ENCODE measurements around the gene TTC23L. TPM values are rescaled to one million over a fixed set of nuclear protein-coding genes. Genes with fewer than 3 reads are reported as not detected.
"Not testable (repeated sequence)": the region's sequence is repeated elsewhere in the genome, so short reads cannot be mapped to it uniquely, and the experiment has no call there.

Gene TTC23L, protein sequence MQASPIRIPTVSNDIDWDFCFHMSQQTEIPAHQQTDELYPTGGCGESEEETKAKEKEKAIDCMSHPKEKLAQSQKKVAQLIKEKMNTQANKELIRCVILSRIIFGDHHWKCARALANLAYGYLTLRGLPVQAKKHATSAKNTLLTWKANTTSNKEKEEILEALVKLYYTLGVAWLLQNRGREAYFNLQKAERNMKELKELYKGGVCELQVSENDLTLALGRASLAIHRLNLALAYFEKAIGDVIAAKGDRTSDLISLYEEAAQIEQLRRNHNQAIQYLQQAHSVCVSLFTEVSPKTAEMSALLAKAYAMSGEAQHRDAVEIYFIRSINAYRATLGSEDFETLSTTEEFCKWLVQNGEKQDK
- not detected in 2 replicates for total RNA-seq (2014; rRNA removed)
- polyA plus RNA-seq (2012), result 0.18 TPM

DNA sequence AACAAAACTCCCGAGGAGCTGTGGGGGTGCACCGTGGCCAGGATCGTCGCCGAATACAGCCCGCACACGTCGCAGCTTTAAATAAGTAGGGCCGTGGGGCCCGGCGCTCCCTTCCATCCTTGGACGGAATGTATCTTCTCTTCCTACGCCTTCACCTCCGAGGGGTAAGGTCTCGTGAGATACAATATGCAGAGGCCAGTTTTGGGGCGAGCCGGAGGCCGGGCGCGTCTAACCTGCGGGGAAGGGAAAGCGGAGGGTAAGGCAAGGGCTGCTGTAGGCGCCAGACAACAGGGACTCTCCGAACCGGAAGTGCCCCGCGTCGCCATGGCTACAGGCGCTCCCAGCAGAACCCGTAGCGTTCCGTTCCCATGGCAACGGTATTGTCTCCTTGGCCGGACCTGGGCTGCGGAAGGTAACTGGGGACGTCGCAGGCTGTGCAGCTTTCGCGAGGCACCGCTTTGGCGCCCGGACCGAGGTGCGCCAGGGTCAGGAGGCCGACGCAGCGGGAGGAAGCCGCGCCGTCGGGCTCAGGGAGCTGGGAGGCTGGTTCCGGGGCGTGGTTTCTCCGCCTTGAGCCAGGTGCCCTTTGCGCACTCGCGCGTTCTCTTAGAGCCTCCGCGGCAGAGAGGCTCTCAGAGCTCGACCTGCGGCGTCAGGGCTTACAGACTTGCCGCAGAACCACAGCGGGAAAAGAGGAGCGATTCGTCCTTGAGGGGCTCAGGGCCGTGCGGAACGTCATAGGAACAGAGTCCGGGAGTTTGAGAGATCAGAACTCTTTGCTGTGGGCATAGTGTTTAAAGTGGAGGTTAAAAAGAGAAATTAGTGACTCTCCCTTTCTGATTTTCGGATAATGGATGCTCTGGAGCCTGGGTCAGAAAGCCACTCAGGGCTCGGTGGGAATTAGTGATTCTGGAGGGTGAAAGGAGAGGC is at the start of gene TTC23L:
TSS of gene TTC23L (plus strand) at position 380 of the 930 bp plus-strand sequence. CDS start 1,508 bp downstream, outside the sequence.
- peak; percentile 77 for DNase-seq (ENCODE audit: low read depth)

DNA sequence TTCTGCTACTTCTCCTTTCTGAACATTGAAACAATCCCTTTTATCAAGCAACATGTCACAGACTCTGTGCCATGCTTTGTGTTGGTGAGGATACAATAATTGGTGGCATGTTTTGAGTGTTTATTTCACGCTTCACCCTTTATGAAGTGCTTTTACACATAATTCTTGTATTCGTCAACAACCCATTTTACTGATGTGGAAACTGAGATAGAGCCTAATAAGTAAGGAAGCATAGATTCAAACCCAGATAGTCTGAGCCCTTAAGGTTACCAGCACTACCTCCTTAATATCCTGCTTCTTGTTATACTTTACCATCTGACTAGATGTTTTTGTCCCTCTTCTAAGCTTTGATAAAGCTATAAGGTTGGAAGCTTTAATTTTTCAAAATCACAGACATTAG is 49.3 kb upstream of the TTC23L start:
- no peak for DNase-seq (ENCODE audit: low read depth)

DNA sequence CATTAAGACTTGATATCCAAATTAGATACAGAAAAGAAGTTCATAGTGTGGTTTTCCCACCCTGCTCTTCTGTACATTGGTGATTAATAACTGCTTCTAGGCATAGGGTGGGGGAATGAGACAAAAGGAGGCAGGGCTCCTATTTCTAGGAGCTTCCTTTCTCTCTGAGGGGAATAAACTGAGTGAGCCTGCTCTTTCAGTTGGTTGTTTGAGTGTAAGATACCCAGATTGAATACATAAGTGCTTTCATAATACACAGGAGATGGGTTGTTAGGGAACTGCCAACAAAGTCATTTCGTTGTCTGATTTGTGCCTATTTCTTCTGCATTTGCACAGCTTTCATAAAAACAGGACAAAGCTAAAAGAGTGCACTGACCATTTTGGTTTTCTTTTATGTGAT is 48.9 kb upstream of the TTC23L start:
- no peak for DNase-seq (ENCODE audit: low read depth)

DNA sequence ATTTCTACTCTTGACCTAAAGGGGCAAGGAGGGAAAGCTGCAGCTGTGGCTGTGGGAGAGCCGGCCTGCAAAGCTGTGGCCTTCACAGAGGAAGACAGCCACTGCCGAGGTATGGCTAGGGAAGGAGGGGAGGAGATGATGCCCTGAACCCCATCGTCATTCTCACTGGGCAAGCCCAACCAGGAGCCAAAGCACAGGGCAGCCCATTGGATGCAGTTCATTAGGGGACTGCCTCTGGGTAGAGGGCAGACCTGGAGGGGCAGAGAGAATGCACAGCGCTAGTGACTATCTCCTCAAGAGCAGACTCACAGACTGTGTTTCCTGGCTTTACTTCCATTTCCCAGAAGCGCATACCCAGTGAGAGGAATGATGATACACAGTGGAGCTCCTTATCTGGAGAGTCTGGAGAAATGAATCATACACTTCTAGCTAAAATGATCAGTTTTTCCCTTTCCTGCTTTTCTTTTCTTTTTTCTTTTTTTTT is 47.2 kb upstream of the TTC23L start:
- DNase-seq (ENCODE audit: low read depth), result no peak

DNA sequence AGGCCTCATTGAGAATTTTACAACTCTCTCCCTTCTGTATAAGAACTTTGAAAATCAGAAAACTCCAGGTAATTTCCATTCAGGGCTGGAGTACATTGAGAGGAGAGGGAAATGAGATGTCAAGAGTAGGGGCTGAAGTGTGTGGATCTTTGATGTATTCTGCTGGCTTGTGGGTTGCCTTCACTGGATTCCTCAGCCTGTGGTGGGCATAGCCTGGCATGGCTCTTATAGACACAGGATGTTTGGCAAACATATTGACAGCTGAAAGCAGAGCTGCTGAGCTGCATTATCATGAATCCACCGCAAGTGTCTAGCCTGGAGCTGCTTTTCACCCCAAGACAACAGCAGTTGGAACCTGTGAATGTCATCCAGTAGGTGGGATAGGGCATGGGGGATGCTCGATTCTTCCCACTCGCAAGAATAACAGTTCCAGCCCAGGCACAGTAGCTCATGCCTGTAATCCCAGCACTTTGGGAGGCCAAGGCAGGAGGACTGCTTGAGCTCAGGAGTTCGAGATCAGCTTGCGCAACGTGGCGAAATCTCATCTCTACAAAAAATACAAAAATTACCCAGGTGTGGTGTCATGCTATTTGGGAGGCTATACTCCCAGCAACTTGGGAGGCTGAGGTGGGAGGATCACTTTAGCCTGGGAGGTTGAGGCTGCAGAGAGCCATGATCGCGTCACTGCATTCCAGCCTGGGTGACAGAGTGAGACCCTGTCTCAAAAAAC is 36.0 kb upstream of the TTC23L start:
- no peak for DNase-seq (ENCODE audit: low read depth)

DNA sequence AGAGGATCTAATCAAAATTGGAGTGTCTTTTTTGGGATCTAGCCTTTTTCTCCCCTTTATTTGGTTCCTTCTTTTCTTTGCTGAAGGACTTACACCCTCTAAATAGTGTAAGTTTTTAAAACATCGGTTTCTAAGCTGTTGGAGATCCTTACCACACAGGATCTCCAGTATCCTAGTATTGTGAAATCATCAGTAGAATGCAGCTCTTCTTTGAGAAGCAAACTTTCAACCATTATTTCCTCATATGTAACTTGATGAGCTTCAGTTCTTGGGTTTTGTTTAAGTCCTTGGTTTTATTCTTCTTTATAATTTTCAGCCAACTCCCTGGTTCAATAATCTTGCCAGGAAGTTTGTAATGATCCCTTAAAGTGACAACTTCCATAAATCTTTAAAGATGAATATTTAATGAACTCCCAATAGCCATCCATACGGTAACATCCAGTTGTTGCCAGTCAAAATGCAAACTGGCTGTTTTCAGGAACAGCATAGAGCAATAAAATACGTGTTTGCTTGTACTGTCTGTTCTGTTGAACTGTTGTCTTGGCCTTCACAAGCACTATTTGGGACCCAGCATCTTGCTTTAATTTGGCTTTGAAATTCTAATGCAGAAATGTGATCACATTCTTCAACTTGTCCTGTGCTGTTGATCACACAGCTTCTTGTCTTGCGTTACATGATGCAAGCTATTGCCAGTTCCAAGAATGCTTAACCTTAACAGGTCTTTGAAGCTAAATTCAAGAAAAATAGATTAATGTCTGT is 34.8 kb upstream of the TTC23L start:
- DNase-seq (ENCODE audit: low read depth), result no peak

DNA sequence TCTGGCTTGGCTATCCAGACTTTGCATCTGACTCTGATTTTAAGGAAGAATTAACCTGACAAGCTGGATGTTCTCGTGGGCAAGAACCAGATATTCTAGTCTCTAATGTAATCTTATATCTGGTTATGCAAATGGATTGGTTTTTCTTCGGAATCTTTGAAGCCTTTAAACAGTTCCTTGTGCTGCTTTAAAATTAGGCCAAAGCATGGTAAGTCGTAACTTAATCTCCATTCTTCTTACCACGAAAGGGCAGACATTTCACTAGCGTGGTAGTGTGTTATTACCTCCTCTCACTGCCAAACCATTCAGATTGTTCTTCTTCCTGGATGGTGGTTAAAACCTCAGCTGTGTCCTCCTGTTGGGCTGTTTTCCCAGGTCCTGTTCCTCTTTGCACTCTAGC is 34.1 kb upstream of the TTC23L start:
- DNase-seq (ENCODE audit: low read depth), result peak; percentile 52

DNA sequence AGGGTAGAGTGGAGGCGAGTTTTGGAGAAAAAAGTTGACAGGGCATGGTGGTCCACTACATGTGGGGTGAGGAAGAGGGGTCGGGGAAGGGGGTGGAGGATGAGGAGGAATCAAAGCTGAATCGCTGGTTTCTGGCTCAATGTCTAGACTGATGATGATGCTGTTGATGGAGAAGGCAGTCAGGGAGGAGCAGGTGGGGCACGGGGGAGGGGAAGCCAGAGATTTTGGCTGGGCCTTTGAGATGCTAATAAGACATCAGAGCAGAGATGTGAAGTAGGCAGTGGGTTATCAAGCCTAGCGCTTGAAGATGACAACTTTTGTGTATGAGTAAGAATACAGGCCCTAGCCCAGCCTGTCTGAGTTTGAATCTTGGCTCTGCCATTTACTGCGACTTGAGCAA is 32.4 kb upstream of the TTC23L start:
- DNase-seq (ENCODE audit: low read depth), result no peak

DNA sequence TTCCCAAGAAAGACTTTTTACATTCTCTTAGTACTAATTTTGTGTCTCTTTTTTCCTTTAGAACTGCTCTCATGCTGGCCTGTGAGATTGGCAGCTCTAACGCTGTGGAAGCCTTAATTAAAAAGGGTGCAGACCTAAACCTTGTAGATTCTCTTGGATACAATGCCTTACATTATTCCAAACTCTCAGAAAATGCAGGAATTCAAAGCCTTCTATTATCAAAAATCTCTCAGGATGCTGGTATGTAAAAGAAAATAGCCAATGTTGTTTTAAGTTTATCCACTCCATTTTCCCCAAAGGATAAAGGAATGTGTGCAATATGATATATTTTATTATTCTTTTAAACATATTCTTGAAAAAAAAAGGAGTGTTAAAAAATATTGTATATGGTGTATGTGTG is 27.3 kb upstream of the TTC23L start:
- DNase-seq (ENCODE audit: low read depth), result no peak

DNA sequence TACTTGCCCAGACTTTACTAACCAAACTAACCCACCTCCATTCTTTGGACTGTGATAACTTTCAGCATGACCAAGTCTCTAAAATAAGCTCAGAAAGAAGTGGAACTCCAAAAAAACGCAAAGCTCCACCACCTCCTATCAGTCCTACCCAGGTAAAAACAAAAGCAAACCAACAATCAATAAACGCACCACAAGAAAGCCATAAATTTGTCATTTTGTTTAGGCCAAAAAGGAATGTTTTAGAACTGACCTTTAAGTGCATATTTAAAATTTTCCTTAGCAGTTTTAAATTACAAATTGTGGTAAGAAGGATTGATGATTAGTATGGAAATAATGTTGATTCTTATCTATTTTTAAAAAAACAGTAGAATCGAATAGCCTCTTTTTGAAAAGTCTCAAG is 25.5 kb upstream of the TTC23L start:
- no peak for DNase-seq (ENCODE audit: low read depth)

DNA sequence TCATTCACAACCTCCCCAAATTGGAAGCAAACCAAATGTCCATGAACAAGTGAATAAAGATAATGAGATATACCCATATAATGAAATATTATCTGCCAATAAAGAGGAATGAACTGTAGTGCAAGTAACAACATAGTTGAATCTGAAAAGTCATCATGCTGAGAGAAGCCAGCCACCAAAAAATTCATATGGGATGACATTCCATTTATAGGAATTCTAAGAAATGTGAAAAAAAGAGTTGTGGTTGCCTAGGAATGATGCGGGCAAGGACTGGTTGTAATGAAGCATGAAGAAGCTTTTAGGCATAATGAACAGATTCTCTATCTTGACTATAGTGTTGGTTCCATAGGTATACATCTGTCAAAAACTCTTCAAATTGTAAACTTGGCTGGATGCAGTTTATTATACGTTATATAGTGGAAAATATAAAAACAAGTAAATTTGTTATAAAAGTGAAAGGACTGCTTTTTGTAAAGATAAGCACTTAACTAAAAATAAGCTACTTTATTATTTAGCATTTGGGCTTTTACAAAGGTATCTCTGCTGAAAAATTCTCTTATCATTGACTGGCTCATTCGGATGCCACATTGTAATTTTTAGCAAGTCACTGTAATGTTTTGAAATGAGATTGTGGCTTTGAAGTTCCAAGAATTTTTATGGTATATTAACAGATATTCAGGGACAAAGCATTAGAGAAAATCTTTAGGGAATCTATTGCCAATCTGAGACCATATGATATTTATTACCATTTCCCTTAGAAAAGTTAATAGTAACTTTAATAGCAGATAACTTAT is 21.2 kb upstream of the TTC23L start:
- DNase-seq (ENCODE audit: low read depth), result no peak

DNA sequence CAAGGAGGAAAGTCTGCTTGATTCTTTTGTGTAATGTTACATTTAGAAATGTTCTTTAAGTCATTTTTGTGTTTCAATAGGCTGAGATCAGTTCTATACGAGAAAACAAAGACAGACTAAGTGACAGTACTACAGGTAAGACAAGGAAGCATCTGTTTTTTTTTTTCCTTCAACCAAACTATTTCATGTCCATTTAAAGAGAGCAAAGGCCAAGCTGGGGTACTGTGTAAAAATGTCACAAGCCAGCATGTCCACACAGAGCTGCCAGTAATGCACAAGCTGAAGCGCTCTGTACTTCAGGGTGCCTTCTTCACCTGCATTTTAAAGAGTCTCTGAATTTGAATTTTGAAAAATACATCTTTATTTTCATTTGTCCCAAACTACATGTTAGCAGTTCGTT is 20.2 kb upstream of the TTC23L start:
- no peak for DNase-seq (ENCODE audit: low read depth)

DNA sequence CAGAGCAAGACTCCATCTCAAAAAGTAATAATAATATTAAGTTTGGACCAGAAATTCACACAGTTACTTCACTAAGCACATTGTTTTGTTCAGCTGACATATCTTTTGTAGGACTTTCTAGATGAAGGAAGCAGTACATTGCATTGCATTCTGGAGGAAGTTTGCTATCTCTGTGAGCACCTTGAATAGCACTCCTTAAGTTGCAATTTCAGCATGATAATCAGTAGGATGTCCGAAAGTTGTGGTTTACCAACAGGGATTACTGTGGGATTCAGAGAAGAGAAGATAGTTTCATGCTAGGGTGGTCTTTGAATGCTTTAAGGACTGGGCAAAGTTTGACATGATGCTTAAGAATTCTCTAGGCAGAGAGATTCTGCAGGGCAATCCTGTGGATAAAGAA is 18.4 kb upstream of the TTC23L start:
- no peak for DNase-seq (ENCODE audit: low read depth)

DNA sequence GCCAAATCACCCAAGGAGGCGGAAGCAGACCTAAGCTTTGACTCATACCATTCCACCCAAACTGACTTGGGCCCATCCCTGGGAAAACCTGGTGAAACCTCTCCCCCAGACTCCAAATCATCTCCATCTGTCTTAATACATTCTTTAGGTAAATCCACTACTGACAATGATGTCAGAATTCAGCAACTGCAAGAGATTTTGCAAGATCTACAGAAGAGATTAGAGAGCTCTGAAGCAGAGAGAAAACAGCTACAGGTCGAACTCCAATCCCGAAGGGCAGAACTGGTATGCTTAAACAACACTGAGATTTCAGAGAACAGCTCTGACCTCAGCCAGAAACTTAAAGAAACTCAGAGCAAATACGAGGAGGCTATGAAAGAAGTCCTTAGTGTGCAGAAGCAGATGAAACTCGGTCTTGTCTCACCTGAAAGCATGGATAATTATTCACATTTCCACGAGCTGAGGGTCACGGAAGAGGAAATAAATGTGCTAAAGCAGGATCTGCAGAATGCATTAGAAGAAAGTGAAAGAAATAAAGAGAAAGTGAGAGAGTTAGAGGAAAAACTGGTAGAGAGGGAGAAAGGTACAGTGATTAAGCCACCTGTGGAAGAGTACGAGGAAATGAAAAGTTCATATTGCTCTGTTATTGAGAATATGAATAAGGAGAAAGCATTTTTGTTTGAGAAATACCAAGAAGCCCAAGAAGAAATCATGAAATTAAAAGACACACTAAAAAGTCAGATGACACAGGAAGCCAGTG is 15.8 kb upstream of the TTC23L start:
- no peak for DNase-seq (ENCODE audit: low read depth)

DNA sequence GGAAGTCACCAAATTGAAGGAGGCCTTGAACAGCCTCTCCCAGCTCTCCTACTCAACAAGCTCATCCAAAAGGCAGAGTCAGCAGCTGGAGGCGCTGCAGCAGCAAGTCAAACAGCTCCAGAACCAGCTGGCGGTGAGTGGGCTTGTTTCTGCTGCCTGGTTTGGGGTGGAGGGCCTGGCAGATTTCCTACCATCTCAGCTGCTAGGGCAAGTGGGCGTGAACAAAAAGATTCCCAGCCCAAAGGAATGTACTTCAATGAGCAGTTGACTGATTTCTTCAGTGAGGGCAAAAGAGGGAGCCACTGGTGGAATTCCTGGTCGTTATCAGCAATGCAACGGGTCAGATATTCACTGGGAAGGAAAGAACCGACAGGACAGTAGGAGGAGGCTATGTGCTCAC is 12.6 kb upstream of the TTC23L start:
- DNase-seq (ENCODE audit: low read depth), result no peak

DNA sequence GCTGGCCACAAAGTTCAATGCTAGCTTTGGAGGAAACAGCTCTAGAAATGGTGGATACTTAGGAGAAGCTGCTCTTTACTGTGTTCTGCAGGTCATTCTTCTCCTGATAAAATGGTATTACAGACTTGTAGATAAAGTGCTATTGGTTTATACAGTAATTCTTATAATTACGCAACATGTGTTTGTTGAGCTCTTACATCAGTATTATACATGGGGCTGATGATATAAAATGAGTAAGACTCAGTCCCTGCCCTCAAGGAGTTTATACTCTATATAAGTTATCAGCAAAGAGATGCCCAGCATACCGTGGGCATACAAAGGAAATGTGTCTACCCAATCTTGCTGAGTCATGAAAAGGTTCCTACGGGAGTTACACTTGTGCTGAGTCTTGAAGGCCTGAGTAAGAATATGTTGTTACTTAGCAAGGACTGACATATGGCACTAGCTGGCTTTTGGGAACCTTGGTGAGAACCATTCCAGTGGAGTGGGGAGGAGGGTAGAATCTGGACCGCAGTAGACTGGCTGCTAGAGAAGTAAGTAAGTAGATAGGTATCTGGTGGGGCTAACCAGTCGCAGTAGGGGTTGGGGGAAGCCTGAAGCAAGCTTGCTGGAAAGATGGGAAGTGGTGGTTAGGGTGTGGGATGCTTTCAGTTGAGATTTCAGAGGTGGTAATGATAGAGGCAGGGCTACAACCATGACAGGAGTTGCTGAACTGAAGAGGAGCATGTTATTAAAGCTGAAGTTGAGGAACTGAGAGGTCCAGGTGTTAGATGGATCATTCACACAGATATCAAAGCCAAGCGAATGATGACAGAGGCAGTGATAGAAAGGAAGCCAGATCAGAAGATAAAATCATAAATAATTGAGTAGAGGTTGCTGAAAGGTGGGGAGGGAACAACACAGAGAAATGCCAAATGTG is 11.1 kb upstream of the TTC23L start:
- no peak for DNase-seq (ENCODE audit: low read depth)

DNA sequence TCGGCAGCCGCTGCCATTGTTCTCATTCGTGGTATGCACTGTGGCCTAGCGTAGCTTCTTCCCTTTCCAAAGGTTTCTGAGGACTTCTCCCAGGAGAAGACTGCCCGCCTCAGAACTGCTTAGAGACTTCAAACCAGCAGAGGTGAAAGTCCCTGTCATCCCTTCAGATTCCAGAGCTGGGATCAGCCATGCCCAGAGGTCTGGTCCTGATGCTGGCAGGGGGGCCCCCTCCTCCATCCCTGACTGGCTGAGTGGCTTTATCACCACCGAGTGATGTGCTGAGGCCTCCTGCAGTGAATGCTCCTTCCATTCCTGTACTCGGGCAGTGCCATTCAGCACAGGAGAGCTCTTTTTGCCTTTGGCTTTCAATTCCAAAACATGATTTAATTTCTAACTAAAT is 8.1 kb upstream of the TTC23L start:
- DNase-seq (ENCODE audit: low read depth), result not testable (repeated sequence)

DNA sequence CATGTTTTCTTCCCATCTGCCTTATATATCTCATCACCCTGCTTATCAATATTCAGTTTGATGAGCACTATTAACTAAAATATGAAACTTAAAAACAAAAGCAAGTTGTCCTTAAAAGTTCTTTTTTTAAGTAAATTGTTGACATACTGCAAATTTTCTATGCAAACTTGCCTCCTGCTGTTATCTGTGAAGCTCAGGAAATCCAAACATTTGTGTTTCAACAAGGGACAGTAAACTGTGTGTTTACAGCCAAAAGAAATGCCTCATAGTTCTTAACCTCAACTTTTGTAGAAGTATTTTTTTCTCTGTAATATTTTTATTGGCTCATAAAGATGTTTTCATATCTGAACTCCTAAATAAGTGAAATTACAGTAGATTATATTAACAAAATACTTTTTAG is 7.7 kb upstream of the TTC23L start:
- no peak for DNase-seq (ENCODE audit: low read depth)
